Stimulated activated CD4-positive, alpha-beta T cell treated with anti-CD3 and anti-CD28 coated beads, Interleukin-4, amount 100 ng/mL, for 48 hours (primary cell): ENCODE data around the gene KIAA1549.
A peak's percentile ranks its signal among the peaks of the same experiment; 100 is the strongest.

Source experiments
- DNase-seq, 2 donors: peaks; one replicate each; pipeline ENCODE4 v3.0.0-alpha.2; 2020; ENCODE audit warnings: low read depth in 2 of 2

The KIAA1549 gene

DNA sequence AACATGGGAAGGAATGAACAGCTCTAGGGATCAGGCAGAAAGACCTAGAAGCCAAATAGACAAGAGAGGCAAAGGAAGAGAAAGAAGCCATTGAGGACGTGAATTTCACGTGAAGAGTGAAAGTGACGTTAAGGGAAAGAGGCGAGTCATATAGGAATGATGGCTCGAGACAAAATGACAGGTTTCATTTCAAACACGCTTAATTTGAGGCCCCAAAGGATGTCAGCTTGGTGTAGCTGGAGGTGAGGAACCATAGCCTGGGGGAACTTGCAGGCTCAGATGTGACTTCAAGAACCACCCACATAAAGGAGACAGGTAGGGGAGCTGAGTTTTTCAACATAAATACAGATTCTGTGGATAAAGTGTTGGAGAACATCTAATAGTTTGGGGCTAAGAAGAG is 98.9 kb downstream of the KIAA1549 start:
- no peak for DNase-seq

DNA sequence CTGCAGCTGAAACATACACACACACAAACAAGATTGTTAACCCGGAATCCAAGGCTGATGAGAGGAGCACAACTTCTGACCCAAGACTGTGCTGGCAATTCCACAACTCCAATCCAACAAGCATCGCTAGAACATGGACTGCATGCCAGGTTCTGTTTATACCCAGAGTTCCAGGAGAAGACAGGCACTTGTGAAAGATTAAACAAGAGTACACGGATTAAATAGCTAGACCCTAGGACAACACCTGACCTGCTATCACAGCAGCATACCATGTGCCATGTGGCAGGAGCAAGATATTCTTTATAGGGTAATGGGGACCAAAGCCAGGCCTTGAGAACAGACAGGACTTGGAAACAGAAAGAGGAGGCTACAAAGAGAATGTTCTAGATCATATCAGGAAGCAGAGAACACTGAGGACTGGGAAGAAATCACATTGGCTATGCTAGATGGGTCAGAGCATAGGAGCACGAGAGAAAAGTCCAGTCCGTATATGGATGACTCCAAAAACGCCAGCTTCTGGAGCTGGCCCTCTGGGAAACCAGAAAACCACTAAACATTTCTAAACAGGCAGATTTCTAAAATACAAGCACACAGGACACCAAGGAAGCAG is 99.5 kb downstream of the KIAA1549 start:
- no peak for DNase-seq

DNA sequence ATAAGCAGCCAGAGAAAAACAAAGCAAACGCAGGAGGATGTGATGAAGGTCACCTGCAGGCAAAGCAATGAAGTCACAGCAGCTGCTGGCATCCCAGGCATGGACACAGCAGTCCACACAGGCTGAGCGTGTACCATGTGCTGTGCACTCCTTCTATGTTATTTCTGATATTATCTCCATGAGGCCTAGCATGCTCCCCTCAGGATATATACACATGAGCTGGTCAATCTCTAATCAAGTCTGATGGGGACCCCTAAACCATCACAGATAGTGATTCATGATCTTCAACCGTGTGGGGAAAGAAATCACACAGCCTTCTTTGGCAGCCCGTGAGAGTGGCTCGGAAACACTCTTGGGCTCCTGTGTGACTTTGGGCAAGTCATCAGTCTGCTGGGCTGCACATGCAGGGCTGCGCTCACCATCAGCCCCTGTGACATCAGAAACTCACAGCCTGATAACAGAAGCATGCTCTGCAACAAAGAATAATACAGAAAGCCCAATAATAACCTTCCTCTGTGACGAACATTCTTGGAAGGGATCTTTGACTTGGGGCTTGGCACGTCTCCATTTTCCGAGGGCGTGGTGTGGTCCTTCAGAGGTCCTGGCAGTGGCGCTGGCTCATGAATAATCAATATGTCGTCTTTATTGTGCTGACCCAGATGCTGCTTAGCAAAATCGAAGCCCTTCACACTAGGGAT is 100.2 kb downstream of the KIAA1549 start:
- DNase-seq = no peak

DNA sequence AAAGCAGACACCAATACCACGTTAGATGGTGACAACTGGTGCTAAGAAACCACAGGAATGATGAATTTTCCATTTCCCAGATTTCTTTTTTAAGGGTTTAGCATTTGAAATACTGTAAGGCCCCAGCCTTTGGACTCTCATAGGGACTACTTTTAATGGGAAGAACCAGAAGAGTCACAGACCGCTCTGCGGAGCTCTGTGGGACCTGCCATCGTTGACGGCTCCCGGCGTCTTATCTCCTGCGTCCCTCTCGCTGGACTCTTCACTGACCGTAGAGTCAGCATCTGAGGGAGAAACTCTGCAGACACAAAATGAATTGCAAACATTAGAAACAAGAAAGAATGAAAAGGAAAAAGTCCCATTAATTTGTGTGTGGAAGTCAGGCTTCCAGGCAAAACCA is 101.8 kb downstream of the KIAA1549 start:
- DNase-seq = no peak

DNA sequence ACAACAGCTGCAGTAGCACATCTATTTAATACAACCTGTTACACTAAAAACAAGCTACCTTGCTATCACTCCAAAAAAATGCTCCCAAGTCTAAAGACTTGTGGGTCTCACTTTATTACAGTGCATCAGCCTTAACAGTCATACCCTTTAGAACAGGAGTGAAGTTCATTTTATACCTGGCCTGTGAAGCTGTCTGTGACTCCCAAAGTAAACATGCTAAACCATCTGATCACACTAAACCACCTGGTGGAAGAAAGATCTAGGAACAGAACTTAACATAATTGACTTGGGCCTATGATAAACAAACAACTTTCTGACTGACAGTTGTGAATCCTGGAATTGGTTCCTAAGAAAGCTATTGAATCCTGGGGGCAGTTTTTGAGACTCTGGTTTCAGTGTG is 102.3 kb downstream of the KIAA1549 start:
- DNase-seq = no peak

DNA sequence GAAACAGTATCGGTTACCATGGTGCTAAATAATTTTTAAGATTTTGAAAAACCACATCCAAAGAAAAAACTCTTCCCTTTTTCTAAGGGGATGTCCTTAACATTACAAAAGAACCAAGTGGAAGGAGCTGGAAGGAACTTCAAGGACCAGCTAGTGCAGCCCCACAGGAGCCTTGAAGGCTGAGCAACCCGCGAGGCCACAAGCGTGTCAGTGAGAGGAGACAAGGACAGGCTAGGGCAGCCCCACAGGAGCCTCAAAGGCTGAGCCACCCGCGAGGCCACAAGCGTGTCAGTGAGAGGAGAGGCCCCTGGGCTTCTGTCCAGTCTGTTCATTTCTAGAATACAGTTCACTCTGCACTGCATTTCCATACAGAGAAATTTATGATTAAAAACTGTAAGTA is 103.1 kb downstream of the KIAA1549 start:
- no peak for DNase-seq

DNA sequence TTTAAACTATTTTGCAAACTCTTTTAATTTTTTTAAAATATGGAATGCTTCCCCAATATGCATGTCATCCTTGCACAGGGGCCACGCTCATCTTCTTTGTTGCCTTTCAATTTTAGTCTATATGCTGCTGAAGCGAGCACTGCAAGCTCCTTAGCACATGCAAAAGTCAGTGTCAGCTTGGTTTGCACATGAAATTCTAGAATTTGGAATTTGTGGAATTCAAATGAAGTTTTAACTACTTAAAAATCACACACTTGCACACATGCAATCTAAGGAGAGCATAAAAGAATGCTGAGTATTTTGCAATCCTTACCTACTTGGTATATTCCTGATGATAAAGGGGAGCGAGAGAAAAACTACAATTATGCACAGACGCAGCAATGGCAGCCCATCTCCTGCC is 104.9 kb downstream of the KIAA1549 start:
- DNase-seq = no peak

DNA sequence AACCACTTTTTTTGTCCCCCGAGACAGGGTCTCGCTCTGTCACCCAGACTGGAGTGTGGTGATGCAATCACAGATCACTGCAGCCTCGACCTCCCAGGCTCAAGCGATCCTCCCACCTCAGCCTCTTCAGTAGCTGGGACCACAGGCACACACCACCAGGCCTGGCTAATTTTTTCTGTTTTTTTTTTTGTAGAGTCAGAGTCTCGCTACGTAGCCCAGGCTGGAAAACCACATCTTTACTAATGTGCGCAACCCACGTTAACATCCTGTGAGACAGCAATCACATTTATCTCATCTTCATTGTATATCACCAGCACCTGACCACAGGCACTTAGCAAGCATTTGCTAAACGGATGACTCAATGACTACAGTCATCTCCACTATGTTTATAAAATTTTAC is 105.4 kb downstream of the KIAA1549 start:
- DNase-seq = peak; percentile 21 to 55

DNA sequence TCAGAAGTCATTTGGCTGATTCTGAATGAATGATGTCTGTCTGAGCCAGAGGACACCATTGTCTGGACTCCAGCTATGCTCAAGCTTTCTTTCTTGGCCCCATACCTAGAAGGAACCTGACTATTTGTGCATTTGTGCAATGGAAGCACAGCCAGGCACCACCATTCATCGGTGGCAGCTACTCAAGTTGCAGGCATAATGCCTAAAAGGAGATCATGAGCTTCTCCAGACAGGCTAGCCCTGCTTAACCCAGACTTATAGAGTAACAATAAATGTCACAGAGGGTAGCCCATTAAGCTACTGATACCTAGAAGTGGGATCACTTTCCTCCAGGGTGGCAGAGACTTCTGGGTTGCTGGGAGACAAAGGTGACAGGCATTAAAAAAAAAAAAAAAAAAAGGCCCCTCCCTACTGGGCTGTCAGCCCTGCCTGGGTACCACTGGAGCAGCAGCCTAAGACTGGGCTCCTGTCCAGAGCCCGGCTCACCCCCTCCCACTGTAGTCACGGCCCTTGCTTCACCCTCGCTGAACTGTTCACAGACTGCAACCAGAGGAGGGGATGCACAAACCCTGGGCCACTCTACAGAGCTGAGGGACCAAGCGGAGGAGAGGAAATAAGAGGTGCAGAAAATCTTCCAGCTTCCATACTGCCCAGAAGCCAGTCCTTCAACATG is 107.8 kb downstream of the KIAA1549 start:
- no peak for DNase-seq

DNA sequence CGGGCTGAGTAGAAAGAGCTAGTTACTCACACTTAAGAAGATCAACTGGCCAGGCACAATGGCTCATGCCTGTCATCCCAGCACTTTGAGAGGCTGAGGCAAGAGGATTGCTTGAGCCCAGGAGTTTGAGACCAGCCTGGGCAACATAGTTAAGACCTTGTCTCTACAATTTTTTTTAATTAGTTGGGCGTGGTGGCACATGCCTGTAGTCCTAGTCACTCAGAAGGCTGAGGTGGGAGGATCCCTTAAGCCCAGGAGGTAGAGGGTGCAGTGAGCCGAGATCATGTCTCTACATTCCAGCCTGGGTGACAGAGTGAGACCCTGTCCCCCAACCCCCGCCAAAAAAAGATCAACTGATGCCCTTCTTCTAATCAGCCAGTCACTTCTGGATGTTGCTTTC is 108.6 kb downstream of the KIAA1549 start:
- DNase-seq = no peak

DNA sequence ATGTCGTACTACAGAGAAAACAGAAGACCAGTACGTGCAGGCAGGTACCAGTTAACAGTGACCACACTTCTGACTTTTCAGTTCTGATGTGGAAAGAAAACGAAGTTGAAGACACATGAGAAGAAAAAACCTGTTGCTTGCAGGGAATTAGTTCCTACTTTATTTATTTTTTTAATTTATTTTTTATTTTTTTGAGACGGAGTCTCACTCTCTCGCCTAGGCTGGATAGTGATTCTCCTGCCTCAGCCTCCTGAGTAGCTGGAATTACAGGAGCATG is 109.4 kb downstream of the KIAA1549 start:
- DNase-seq = no peak

DNA sequence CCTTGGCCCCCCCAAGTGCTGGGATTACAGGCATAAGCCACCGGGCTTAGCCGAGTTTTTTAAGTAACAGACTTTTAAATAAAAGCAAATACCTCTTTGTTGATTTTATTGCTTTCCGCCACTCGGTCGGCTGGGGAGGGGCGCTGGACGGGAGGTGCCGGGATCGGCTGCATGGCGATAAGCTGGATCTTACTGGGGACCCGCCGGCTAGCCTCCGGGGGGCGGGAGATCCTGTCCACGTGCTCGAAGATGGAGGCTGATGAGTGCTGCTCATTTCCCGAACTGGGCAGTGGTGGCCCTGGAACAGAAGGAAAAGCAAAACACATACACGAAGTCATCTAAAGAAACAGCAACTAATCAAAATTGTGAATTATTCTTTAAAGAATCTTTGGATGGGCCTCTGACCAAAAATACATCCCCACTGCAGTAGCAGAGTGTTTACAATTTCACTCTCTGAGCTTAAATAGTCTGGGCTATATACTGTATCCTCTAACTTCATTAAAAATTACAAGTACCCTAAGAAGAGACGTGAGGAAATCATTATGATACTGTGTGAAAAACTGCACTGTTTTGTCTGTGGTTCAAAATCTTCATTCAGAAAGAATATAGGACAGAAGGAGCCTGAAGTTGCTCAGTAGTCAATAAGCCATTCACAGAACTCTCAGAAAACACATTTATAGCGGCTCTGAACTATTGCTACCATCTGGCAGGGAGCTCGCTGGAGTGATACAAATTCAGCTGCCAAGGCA is 110.0 kb downstream of the KIAA1549 start:
- DNase-seq = no peak

DNA sequence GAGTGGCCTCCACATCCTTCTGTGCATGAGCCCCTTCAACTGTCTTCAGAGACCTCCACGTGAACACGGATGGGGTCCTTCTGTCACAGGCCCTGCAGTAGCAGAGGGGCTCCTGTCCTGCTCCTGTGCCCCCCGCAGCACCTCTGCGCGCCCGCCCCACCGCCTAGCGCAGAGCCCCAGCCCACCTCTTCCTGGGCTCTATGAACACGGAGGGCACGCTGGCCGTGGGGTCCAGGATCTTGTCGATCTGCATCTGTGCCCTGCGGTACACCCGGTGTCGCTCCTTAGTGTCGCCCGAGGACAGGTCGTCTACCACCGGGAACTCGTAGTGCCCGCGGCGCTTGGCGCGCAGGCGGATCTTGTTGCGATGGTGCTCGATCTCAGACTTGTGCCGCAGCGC is 111.8 kb downstream of the KIAA1549 start:
- DNase-seq = no peak

DNA sequence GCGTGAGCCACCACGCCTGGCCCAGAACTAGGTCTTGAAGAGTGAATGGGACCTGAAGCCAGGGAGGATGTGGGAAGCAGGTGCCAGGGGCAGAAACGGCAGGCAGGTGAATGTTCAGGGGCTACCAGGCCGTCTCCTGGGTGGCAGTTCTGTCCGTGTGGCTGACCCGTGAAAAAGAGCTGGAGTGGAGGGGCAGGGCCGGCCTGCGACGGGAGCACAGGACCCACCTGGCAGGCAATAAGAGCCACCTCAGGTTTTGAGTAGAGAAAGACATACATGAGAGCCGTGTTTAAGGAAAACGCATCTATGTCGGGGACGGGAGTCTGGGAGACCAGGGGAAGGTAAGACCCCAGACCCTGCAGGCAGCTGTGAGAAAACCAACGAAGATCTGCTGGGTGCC is 112.5 kb downstream of the KIAA1549 start:
- DNase-seq = no peak

DNA sequence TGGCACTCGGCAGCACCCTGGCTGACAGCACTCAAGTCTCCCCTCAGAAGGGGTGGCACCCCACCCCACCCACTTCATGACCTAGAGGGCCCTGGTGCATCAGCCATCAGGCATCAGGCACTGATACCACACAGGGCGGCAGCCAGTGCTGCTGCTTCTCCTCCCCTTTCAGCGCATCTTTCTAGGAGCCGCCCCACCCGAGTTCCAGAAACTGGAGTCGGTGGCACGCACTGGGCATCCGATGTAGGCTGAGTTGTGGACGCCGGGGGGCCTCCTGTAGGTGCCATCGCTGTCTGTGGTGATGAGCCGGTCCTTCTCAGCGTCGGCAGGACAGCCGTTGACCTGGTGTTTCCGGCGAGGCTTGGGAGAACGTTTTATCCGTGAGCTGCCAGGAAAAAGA is 113.4 kb downstream of the KIAA1549 start:
- DNase-seq = no peak

DNA sequence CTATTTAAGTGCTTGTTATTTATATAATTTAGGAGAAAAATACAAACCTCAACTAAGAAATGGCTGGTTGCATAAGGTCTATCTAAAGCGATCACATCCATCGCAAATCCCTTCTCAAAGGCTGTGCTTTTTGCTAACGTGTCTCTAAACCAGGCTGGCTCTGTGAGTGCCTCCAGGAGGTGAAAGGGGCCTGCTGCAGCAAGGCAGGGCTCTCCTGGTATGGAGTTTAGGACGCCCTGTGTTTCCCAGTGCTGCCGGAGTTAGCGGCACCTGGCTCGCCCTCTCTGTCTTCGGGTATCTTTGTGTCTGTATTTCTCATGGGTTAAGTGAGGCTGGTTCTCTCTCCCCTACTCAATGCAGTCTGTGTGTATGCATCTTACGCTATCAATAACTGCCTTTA is 114.8 kb downstream of the KIAA1549 start:
- no peak for DNase-seq

DNA sequence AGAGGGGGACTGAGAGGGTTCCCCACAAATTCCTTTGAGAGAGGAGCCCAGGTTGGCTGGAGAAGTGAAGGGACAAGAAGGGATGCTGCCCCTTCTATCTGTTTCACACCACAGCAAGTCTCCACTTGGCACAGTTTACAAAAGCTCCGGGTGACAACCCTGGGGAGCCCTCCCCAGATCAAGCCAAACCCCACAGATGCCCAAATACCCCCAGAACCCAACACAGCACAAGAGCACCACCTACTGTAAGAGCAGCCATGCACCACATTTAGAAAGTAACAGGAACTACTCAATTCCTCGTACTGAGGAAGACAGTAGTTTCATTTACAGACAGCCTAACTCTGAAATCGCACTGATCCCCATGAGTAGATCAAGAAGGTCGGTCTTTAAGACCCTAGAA is 115.3 kb downstream of the KIAA1549 start:
- DNase-seq = no peak

DNA sequence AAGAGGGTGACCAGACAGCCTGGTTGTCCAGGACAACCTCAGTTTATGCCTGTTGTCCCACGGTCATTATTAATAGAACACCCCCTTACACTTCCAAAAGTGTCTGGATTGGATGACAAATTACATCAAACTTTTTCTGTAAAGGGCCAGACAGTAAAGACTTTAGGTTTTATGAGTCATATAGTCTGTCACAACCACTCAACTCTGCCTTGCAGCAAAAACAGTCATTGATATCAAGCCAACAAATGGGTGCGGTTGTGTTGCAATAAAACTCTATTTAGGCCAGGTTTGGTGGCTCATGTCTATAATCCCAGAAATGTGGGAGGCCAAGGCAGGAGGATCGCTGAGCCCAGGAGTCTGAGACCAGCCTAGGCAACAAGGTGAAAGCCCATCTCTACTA is 116.5 kb downstream of the KIAA1549 start:
- no peak for DNase-seq

DNA sequence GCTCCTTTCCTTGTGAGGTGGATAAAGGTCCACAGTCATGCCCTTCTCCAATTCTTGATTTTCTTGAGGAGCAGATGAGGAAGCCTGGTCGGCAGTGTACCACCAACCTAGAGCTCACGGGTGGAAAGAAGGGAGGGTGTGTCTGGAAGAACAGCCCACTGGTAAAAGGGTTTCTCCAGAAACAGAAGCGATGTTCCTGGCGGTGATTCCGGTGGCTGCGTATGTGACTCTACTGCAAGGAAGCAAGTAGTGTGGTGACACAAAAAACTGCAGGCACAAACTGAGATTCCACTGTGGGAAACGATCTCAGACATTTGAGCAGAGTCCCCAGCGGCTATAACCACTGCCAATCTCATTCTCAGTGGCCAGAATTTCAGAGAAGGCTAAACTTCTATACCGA is 117.3 kb downstream of the KIAA1549 start:
- no peak for DNase-seq

DNA sequence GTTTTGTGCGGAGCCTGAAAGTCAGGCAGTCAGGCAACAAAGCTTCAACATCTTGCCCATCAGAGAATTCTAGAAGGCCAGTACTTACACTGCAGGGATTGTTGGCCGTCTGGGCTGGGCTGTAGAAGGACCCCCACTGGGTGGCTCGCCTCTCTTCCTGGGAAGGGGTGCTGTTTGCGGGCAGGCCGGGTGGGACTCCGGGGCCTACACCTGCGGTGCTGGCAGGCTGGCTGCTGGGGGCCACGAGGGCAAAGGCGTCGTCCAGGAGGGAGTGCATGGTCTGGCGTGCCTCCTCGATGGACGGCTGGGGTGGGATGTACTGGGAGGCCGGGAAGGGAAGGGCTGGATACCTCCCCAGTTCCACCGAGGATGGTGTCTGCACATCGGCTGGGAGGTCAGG is 120.1 kb downstream of the KIAA1549 start:
- DNase-seq = no peak

DNA sequence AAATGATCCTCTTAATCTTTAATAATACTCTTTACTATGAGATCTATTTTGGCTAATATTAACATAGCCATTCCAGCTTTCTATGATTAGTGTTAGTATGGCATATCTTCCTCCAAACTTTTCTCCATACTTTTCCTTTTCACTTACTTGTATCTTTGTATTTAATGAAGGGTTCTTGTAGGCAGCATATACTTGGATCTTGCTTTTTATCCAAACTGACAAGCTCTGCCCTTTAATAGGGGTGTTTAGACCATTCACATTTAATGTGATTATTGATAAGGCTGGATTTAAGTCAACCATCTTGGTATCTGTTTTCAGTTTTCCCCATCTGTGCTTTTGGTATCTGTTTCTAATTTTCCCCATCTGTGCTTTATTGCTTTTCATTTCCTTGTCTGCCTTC is 123.5 kb downstream of the KIAA1549 start:
- DNase-seq = no peak

DNA sequence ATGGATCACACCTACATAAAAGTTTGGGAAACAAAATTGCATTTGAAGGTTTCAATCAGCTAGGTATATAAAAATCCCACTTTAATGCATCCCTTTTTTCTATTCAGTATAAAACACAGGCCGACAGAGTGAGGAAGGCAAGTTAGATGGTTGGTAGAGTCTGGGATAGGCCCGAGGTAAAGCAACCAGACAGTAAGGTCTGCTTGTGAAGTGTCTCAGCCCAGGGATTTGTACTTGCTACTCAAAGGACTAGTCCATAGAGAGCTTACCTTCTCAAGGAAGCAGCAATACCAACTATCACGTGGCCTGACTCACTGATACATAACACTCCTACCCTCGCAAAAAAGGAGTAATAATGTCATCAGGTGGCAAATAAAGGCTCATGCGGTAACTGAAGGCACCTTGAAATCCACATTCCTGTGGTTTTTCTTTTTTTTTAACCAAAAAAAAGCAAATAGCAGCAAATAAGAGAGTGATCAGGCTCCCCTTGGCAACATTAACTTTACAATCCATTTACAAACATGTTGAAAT is 127.0 kb downstream of the KIAA1549 start:
- no peak for DNase-seq

DNA sequence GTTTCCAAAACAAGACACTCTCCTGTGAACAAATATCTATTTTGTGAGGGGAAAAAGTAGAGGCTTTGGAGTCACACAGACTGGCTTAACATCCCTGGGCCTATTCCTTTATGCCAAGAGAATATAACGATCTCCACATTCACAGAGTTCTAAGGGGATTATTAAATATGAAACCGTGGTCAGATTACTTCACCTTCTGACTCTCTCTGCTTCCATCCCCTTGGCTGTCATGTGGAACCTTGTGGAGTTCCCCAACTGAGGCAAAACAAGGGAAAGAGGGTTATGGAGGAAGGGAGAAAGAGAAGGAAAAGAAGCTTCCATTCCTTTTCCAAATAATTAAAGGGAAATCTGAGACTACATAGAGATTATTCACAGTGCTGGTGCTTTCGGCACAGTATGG is 127.7 kb downstream of the KIAA1549 start:
- DNase-seq = no peak
